Vagina (tissue), 2 donors: ENCODE data around the gene APPL2. TPM values are rescaled to one million over a fixed set of nuclear protein-coding genes. Genes with fewer than 3 reads are reported as not detected.

ENCODE experiments used
- DNase-seq, 2 donors: peaks; one replicate each; pipeline ENCODE4 v3.0.0-alpha.2; 2017; ENCODE audit errors: extremely low spot score in 2 of 2
- H3K27ac ChIP-seq: fragments of 200-600 bp; sonication (generic); one replicate; pipeline ENCODE4 v1.5.1; 2019
- H3K27me3 ChIP-seq: fragments of 200-600 bp; sonication (generic); one replicate; pipeline ENCODE4 v1.5.1; 2019
- H3K36me3 ChIP-seq, 2 donors: fragments of 200-600 bp; sonication (generic); one replicate each; pipeline ENCODE4 v1.5.1; 2017 to 2019
- H3K4me1 ChIP-seq: fragments of 200-600 bp; sonication (generic); one replicate; pipeline ENCODE4 v1.5.1; 2019
- H3K4me3 ChIP-seq, 2 donors: fragments of 200-600 bp; sonication (generic); 1 replicate in 1 of 2; 2 replicates in 1 of 2; pipeline ENCODE4 v1.5.1; 2016 to 2019
- H3K9me3 ChIP-seq: fragments of 200-600 bp; sonication (generic); one replicate; pipeline ENCODE4 v1.5.1; 2019
- CTCF ChIP-seq, 3 experiments: fragments of 450-650 bp in 2 of 3; fragments of 200-600 bp in 1 of 3; sonication (generic) in 1 of 3; IDR thresholded peaks; one replicate each; pipeline ENCODE4 v1.5.1; 2017 to 2019; ENCODE audit warnings: antibody characterized with exemption in 3 of 3, mild to moderate bottlenecking in 2 of 3, moderate library complexity in 2 of 3
- POLR2A ChIP-seq, 2 donors: fragments of 450-650 bp; IDR thresholded peaks; one replicate each; pipeline ENCODE4 v1.6.1; 2017; ENCODE audit warnings: antibody characterized with exemption in 2 of 2, mild to moderate bottlenecking in 2 of 2, moderate library complexity in 2 of 2
- POLR2AphosphoS5 ChIP-seq, 2 donors: sonication (generic); formaldehyde crosslinking; IDR thresholded peaks; one replicate each; pipeline ENCODE4 v1.9.0; 2017; ENCODE audit warnings: antibody characterized with exemption in 2 of 2, mild to moderate bottlenecking in 2 of 2, low read depth in 1 of 2; ENCODE audit not compliant: insufficient read depth in 1 of 2
- intact Hi-C: fragments of 100-400 bp; cut with DNase I; formaldehyde crosslinking; loops from one replicate; pipeline ENCODE4 v1.15.1; 2023
- total RNA-seq: library from RNA; depleted of rRNA; stranded (reverse); fragments of >200 nt; gene quantifications from one replicate; pipeline ENCODE4 v1.2.3, GENCODE V29; 2016

Gene APPL2
- total RNA-seq, 1 donor from 2014 or later: 48.1 TPM

- peak in 1 of 2 donors; percentile 81 for DNase-seq
- Histone ChIP-seq H3K4me1 (peaks cover 10% of the 10 kb centered on the region), H3K27ac (peak overlapping the region; percentile 20), H3K4me3 (no peak overlapping the region), H3K36me3 (peaks cover 3 to 80% of the 10 kb centered on the region in 2 donors), H3K9me3 (no peaks in the 10 kb centered on the region), H3K27me3 (no peaks in the 10 kb centered on the region)
- TF ChIP-seq POLR2AphosphoS5 (IDR thresholded peaks at IDR 0.05; ENCODE audit: insufficient read depth in 1 of 2, low read depth in 1 of 2) (no peak), POLR2A (IDR thresholded peaks at IDR 0.05) (no peak), CTCF (IDR thresholded peaks at IDR 0.05) (no peak)
- intact Hi-C loops: no loop called here
These were observed 30.5 kb downstream of the APPL2 start for GRCh38 chr12:105205322-105206048.

GRCh38 chr12:105204916-105205315 is 31.1 kb downstream of the APPL2 start:
- no peak for TF ChIP-seq POLR2AphosphoS5 (IDR thresholded peaks at IDR 0.05; ENCODE audit: insufficient read depth in 1 of 2, low read depth in 1 of 2)
- TF ChIP-seq CTCF (IDR thresholded peaks at IDR 0.05): no peak
- TF ChIP-seq POLR2A (IDR thresholded peaks at IDR 0.05): no peak
- intact Hi-C loops: no loop called here
- peak overlapping the region; percentile 20 for H3K27ac ChIP-seq
- peaks cover 10% of the 10 kb centered on the region for H3K4me1 ChIP-seq
- no peaks in the 10 kb centered on the region for H3K9me3 ChIP-seq
- no peaks in the 10 kb centered on the region for H3K27me3 ChIP-seq
- no peak overlapping the region for H3K4me3 ChIP-seq
- DNase-seq: peak in 1 of 2 donors; percentile 85
- H3K36me3 ChIP-seq: peaks cover 3 to 78% of the 10 kb centered on the region in 2 donors

- peak in 1 of 2 donors; percentile 71 for DNase-seq
- H3K4me3 ChIP-seq: no peak overlapping the region
- no peaks in the 10 kb centered on the region for H3K27me3 ChIP-seq
- H3K27ac ChIP-seq: no peak overlapping the region
- H3K9me3 ChIP-seq: no peaks in the 10 kb centered on the region
- no peak for TF ChIP-seq CTCF (IDR thresholded peaks at IDR 0.05)
- TF ChIP-seq POLR2AphosphoS5 (IDR thresholded peaks at IDR 0.05; ENCODE audit: insufficient read depth in 1 of 2, low read depth in 1 of 2): no peak
- no peak for TF ChIP-seq POLR2A (IDR thresholded peaks at IDR 0.05)
- H3K36me3 ChIP-seq: peaks cover 3 to 75% of the 10 kb centered on the region in 2 donors
- intact Hi-C loops: no loop called here
- H3K4me1 ChIP-seq: peaks cover 10% of the 10 kb centered on the region
These were observed 31.8 kb downstream of the APPL2 start for GRCh38 chr12:105204127-105204526.

GRCh38 chr12:105202202-105202601 is 33.8 kb downstream of the APPL2 start:
- intact Hi-C loops: no loop called here
- no peak overlapping the region for H3K27ac ChIP-seq
- H3K36me3 ChIP-seq: peaks cover 0 to 71% of the 10 kb centered on the region in 2 donors
- H3K27me3 ChIP-seq: no peaks in the 10 kb centered on the region
- no peak for DNase-seq
- H3K4me1 ChIP-seq: peaks cover 10% of the 10 kb centered on the region
- H3K4me3 ChIP-seq: no peak overlapping the region
- TF ChIP-seq POLR2AphosphoS5 (IDR thresholded peaks at IDR 0.05; ENCODE audit: insufficient read depth in 1 of 2, low read depth in 1 of 2) (no peak), CTCF (IDR thresholded peaks at IDR 0.05) (no peak), POLR2A (IDR thresholded peaks at IDR 0.05) (no peak)
- no peaks in the 10 kb centered on the region for H3K9me3 ChIP-seq

- Histone ChIP-seq H3K9me3 (no peaks in the 10 kb centered on the region), H3K4me1 (peaks cover 10% of the 10 kb centered on the region), H3K27me3 (no peaks in the 10 kb centered on the region), H3K36me3 (peaks cover 0 to 62% of the 10 kb centered on the region in 2 donors), H3K27ac (no peak overlapping the region), H3K4me3 (no peak overlapping the region)
- DNase-seq: no peak
- intact Hi-C loops: no loop called here
- TF ChIP-seq POLR2A (IDR thresholded peaks at IDR 0.05) (no peak), CTCF (IDR thresholded peaks at IDR 0.05) (no peak), POLR2AphosphoS5 (IDR thresholded peaks at IDR 0.05; ENCODE audit: insufficient read depth in 1 of 2, low read depth in 1 of 2) (no peak)
These were observed 34.7 kb downstream of the APPL2 start for GRCh38 chr12:105201299-105201698.
